Measurements from ENCODE around the gene PREB. TPM values are rescaled to one million over a fixed set of nuclear protein-coding genes. Genes with fewer than 3 reads are reported as not detected.

Gene PREB
- total and polyA plus RNA-seq, 2 of the 13 experiments (the other 11 are each of a cell fraction or from before 2014, with no cell fraction given) = 112 to 192 TPM

DNA sequence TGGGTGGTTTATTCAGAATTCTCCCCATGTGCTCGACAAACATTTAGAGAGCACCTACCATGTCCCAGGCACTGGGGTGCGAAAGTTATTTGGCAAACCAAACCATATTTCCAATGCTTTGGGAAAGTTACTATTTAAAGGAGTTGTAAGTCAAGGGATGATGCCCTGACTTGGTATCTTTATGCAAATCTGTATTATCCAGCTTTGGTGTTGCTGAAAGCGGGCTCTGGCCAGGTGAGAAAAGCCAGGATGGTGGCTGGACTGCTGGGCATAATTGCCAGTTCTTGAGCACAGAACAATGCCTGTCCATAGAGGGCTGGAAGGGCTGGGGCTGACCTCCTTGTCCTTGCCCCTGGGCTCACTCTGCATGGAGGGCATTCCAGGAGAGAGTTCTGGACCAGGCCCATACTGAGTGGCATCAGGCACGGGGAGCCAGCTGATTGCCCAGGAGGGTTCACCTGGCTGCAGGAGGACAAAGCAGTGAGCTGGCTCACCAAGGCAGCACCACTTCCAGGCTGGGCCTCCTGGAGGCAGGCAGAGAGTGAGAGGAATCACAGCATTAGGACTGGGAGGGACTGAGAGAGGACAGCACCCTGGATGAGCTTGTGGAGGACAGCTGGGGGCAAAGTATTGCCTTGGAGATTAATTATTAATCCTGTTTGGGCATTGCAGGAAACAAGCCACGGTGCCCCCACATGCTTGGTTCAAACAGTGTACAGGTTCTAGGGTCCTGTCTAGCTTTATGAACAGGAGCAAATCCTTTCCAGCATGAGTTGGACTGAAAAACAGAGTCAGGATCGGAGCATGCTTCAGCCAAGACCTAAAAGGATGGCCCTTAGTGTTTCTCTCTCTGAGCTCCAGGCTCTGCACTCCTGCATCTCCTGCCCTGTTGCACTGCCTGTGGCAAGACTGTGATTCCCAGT lies 40.7 kb downstream of the PREB start (continued):
- TF ChIP-seq ZNF260 (CRISPR knock-in tag; IDR thresholded peaks at IDR 0.05; ENCODE audit: borderline replicate concordance, low read depth) = no peak
- no peak for TF ChIP-seq HNRNPH1 (optimal IDR thresholded peaks at IDR 0.05; ENCODE audit: low read depth, low read length)
- TF ChIP-seq ZNF205 (CRISPR knock-in tag; IDR thresholded peaks at IDR 0.05) = no peak
- TF ChIP-seq ZNF501 (CRISPR knock-in tag; IDR thresholded peaks at IDR 0.05) = 0 out of 2 replicates have a peak, but pooled peaks have one; percentile 18
- TF ChIP-seq, protein P1, sequence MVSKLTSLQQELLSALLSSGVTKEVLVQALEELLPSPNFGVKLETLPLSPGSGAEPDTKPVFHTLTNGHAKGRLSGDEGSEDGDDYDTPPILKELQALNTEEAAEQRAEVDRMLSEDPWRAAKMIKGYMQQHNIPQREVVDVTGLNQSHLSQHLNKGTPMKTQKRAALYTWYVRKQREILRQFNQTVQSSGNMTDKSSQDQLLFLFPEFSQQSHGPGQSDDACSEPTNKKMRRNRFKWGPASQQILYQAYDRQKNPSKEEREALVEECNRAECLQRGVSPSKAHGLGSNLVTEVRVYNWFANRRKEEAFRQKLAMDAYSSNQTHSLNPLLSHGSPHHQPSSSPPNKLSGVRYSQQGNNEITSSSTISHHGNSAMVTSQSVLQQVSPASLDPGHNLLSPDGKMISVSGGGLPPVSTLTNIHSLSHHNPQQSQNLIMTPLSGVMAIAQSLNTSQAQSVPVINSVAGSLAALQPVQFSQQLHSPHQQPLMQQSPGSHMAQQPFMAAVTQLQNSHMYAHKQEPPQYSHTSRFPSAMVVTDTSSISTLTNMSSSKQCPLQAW (CRISPR knock-in tag; IDR thresholded peaks at IDR 0.05) = peak; percentile 100
- TF ChIP-seq NCOA2 (CRISPR knock-in tag; IDR thresholded peaks at IDR 0.05) = peak; percentile 70
- TF ChIP-seq, protein P2, sequence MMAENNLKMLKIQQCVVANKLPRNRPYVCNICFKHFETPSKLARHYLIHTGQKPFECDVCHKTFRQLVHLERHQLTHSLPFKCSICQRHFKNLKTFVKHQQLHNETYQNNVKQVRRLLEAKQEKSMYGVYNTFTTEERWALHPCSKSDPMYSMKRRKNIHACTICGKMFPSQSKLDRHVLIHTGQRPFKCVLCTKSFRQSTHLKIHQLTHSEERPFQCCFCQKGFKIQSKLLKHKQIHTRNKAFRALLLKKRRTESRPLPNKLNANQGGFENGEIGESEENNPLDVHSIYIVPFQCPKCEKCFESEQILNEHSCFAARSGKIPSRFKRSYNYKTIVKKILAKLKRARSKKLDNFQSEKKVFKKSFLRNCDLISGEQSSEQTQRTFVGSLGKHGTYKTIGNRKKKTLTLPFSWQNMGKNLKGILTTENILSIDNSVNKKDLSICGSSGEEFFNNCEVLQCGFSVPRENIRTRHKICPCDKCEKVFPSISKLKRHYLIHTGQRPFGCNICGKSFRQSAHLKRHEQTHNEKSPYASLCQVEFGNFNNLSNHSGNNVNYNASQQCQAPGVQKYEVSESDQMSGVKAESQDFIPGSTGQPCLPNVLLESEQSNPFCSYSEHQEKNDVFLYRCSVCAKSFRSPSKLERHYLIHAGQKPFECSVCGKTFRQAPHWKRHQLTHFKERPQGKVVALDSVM (CRISPR knock-in tag; IDR thresholded peaks at IDR 0.05) = peak; percentile 97
- peak; percentile 62 for TF ChIP-seq ZNF143 (CRISPR knock-in tag; IDR thresholded peaks at IDR 0.05)
- TF ChIP-seq ZNF264 (CRISPR knock-in tag; IDR thresholded peaks at IDR 0.05) = peak; percentile 86
- TF ChIP-seq SETDB1 (CRISPR knock-in tag; IDR thresholded peaks at IDR 0.05; ENCODE audit: borderline replicate concordance) = no peak
- TF ChIP-seq NFYB (CRISPR knock-in tag; IDR thresholded peaks at IDR 0.05) = no peak
- TF ChIP-seq WIZ (CRISPR knock-in tag; IDR thresholded peaks at IDR 0.05) = no peak
- TF ChIP-seq SPEN (CRISPR knock-in tag; IDR thresholded peaks at IDR 0.05; ENCODE audit: low read depth) = peak; percentile 80
- TF ChIP-seq, protein P3, sequence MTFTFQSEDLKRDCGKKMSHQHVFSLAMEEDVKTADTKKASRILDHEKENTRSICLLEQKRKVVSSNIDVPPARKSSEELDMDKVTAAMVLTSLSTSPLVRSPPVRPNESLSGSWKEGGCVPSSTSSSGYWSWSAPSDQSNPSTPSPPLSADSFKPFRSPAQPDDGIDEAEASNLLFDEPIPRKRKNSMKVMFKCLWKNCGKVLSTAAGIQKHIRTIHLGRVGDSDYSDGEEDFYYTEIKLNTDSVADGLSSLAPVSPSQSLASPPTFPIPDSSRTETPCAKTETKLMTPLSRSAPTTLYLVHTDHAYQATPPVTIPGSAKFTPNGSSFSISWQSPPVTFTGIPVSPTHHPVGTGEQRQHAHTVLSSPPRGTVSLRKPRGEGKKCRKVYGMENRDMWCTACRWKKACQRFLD (CRISPR knock-in tag; IDR thresholded peaks at IDR 0.05; ENCODE audit: borderline replicate concordance) = no peak
- TF ChIP-seq, protein P4, sequence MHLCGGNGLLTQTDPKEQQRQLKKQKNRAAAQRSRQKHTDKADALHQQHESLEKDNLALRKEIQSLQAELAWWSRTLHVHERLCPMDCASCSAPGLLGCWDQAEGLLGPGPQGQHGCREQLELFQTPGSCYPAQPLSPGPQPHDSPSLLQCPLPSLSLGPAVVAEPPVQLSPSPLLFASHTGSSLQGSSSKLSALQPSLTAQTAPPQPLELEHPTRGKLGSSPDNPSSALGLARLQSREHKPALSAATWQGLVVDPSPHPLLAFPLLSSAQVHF (CRISPR knock-in tag; IDR thresholded peaks at IDR 0.05) = no peak
- TF ChIP-seq HDAC1 (CRISPR knock-in tag; IDR thresholded peaks at IDR 0.05) = peak; percentile 77
- no peak; the same call in 1 of the 2 replicates for TF ChIP-seq ZSCAN31 (CRISPR knock-in tag; IDR thresholded peaks at IDR 0.05; ENCODE audit: low read depth)
- no peak; the same call in 1 of the 2 replicates for TF ChIP-seq NFIC (IDR thresholded peaks at IDR 0.05; ENCODE audit: low read length)
- TF ChIP-seq, protein P5, sequence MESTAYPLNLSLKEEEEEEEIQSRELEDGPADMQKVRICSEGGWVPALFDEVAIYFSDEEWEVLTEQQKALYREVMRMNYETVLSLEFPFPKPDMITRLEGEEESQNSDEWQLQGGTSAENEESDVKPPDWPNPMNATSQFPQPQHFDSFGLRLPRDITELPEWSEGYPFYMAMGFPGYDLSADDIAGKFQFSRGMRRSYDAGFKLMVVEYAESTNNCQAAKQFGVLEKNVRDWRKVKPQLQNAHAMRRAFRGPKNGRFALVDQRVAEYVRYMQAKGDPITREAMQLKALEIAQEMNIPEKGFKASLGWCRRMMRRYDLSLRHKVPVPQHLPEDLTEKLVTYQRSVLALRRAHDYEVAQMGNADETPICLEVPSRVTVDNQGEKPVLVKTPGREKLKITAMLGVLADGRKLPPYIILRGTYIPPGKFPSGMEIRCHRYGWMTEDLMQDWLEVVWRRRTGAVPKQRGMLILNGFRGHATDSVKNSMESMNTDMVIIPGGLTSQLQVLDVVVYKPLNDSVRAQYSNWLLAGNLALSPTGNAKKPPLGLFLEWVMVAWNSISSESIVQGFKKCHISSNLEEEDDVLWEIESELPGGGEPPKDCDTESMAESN (CRISPR knock-in tag; conservative IDR thresholded peaks at IDR 0.05) = peak; percentile 3; the same call in 1 of the 2 replicates
- TF ChIP-seq PAWR (CRISPR knock-in tag; IDR thresholded peaks at IDR 0.05; ENCODE audit: borderline replicate concordance) = 0 out of 2 replicates have a peak, but pooled peaks have one; percentile 88
- TF ChIP-seq ZNF510 (CRISPR knock-in tag; IDR thresholded peaks at IDR 0.05; ENCODE audit: low read depth) = peak; percentile 91
- TF ChIP-seq GABPB1 (CRISPR knock-in tag; IDR thresholded peaks at IDR 0.05) = peak; percentile 40; the same call in 1 of the 2 replicates

All from HepG2 (cell line).